OCI-LY1 (cell line): ENCODE data around the gene FBXW8.
A peak's percentile ranks its signal among the peaks of the same experiment; 100 is the strongest.

ENCODE experiments used
- H2AFZ ChIP-seq: fragments of 200-600 bp; sonication (generic), shearing (Covaris generic); 2 replicates; pipeline ENCODE4 v1.6.0; 2014; ENCODE audit warnings: antibody characterized with exemption, mild to moderate bottlenecking, low read length
- H3F3A ChIP-seq: fragments of 200-600 bp; sonication (generic), shearing (Covaris generic); 2 replicates; pipeline ENCODE4 v1.6.0; 2014; ENCODE audit warnings: mild to moderate bottlenecking, antibody characterized with exemption, low read length, moderate library complexity; ENCODE audit not compliant: insufficient read depth
- H3K27ac ChIP-seq: fragments of 200-600 bp; sonication (generic); 2 replicates; pipeline ENCODE4 v1.5.1; 2014; ENCODE audit warnings: low read length, mixed run types, mild to moderate bottlenecking, low read depth; ENCODE audit not compliant: poor library complexity, severe bottlenecking
- H3K27me3 ChIP-seq: fragments of 200-600 bp; sonication (generic); 2 replicates; pipeline ENCODE4 v1.6.0; 2014; ENCODE audit warnings: antibody characterized with exemption, mild to moderate bottlenecking, low read length, moderate library complexity; ENCODE audit not compliant: insufficient read depth
- H3K36me3 ChIP-seq: fragments of 200-600 bp; sonication (generic); 2 replicates; pipeline ENCODE4 v1.6.1; 2014; ENCODE audit warnings: mild to moderate bottlenecking, antibody characterized with exemption, low read length, moderate library complexity, mixed read lengths; ENCODE audit not compliant: insufficient read depth
- H3K4me1 ChIP-seq: fragments of 200-600 bp; sonication (generic); 2 replicates; pipeline ENCODE4 v1.5.1; 2014; ENCODE audit warnings: mild to moderate bottlenecking, low read length, moderate library complexity; ENCODE audit not compliant: insufficient read depth, severe bottlenecking
- H3K4me2 ChIP-seq: fragments of 200-600 bp; sonication (generic), shearing (Covaris generic); 2 replicates; pipeline ENCODE4 v1.6.1; 2014; ENCODE audit warnings: low read length
- H3K4me3 ChIP-seq: fragments of 200-600 bp; sonication (generic); 2 replicates; pipeline ENCODE4 v1.5.1; 2014; ENCODE audit warnings: low read length, low read depth, mild to moderate bottlenecking, mixed read lengths; ENCODE audit not compliant: poor library complexity, severe bottlenecking
- H3K79me2 ChIP-seq: fragments of 200-600 bp; shearing (Covaris generic); 2 replicates; pipeline ENCODE4 v1.6.1; 2016; ENCODE audit warnings: mixed run types, low read length, mixed read lengths; ENCODE audit not compliant: insufficient read depth
- H3K9ac ChIP-seq: fragments of 200-600 bp; sonication (generic), shearing (Covaris generic); 2 replicates; pipeline ENCODE4 v1.6.1; 2014; ENCODE audit warnings: mild to moderate bottlenecking, low read length, mixed read lengths
- H3K9me2 ChIP-seq: fragments of 200-600 bp; sonication (generic), shearing (Covaris generic); 2 replicates; pipeline ENCODE4 v1.6.1; 2014; ENCODE audit warnings: low read depth, mild to moderate bottlenecking, low read length, mixed read lengths
- H3K9me3 ChIP-seq: fragments of 200-600 bp; shearing (Covaris generic); 2 replicates; pipeline ENCODE4 v1.6.1; 2014; ENCODE audit warnings: low read length, mixed read lengths
- H4K20me1 ChIP-seq: fragments of 200-600 bp; sonication (generic), shearing (Covaris generic); 2 replicates; pipeline ENCODE4 v1.6.0; 2016; ENCODE audit warnings: mild to moderate bottlenecking, low read length; ENCODE audit not compliant: insufficient read depth
- EZH2 ChIP-seq: fragments of 200-600 bp; sonication (generic), shearing (Covaris generic); IDR thresholded peaks from 2 replicates; pipeline ENCODE4 v1.8.0; 2017; ENCODE audit warnings: borderline replicate concordance, mixed run types, mild to moderate bottlenecking, antibody characterized with exemption, low read length, moderate library complexity, mixed read lengths
- TF ChIP-seq, protein P1 (sequence below): fragments of 200-600 bp; sonication (generic), shearing (Covaris generic); IDR thresholded peaks from 2 replicates; pipeline ENCODE4 v1.5.1; 2017; ENCODE audit warnings: mild to moderate bottlenecking, antibody characterized with exemption, low read length, moderate library complexity, mixed read lengths

Gene FBXW8

GRCh38 chr12:116962197-116962596 is 51.4 kb downstream of the FBXW8 start:
- Histone ChIP-seq H3K27ac (peak overlapping the region; percentile 23), H3K79me2 (no peaks in the 10 kb centered on the region), H3K9me3 (no peaks in the 10 kb centered on the region), H3F3A (no peaks in the 10 kb centered on the region), H3K27me3 (no peaks in the 10 kb centered on the region), H3K36me3 (peaks cover 15% of the 10 kb centered on the region; the same call in 1 of the 2 replicates), H3K4me3 (no peak overlapping the region), H3K9me2 (no peaks in the 10 kb centered on the region), H2AFZ (no peak overlapping the region), H4K20me1 (no peaks in the 10 kb centered on the region), H3K4me2 (peak overlapping the region; percentile 27; the same call in 1 of the 2 replicates), H3K9ac (peak overlapping the region; percentile 25; the same call in 1 of the 2 replicates), H3K4me1 (peaks cover 22% of the 10 kb centered on the region)
- TF ChIP-seq EZH2: no peak
- TF ChIP-seq, protein P1, sequence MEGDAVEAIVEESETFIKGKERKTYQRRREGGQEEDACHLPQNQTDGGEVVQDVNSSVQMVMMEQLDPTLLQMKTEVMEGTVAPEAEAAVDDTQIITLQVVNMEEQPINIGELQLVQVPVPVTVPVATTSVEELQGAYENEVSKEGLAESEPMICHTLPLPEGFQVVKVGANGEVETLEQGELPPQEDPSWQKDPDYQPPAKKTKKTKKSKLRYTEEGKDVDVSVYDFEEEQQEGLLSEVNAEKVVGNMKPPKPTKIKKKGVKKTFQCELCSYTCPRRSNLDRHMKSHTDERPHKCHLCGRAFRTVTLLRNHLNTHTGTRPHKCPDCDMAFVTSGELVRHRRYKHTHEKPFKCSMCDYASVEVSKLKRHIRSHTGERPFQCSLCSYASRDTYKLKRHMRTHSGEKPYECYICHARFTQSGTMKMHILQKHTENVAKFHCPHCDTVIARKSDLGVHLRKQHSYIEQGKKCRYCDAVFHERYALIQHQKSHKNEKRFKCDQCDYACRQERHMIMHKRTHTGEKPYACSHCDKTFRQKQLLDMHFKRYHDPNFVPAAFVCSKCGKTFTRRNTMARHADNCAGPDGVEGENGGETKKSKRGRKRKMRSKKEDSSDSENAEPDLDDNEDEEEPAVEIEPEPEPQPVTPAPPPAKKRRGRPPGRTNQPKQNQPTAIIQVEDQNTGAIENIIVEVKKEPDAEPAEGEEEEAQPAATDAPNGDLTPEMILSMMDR: no peak

- H3K4me1 ChIP-seq: peaks cover 22% of the 10 kb centered on the region
- no peaks in the 10 kb centered on the region for H3K27me3 ChIP-seq
- H3K9me2 ChIP-seq: no peaks in the 10 kb centered on the region
- no peaks in the 10 kb centered on the region for H3F3A ChIP-seq
- H3K4me2 ChIP-seq: no peak overlapping the region
- no peak overlapping the region for H2AFZ ChIP-seq
- TF ChIP-seq, protein P1: no peak
- H3K9ac ChIP-seq: no peak overlapping the region; the same call in 1 of the 2 replicates
- peaks cover 15% of the 10 kb centered on the region; the same call in 1 of the 2 replicates for H3K36me3 ChIP-seq
- H3K27ac ChIP-seq: peak overlapping the region; percentile 23
- H4K20me1 ChIP-seq: no peaks in the 10 kb centered on the region
- H3K9me3 ChIP-seq: no peaks in the 10 kb centered on the region
- no peaks in the 10 kb centered on the region for H3K79me2 ChIP-seq
- no peak overlapping the region for H3K4me3 ChIP-seq
Measured at GRCh38 chr12:116962783-116963356, 52.1 kb downstream of the FBXW8 start.

DNA sequence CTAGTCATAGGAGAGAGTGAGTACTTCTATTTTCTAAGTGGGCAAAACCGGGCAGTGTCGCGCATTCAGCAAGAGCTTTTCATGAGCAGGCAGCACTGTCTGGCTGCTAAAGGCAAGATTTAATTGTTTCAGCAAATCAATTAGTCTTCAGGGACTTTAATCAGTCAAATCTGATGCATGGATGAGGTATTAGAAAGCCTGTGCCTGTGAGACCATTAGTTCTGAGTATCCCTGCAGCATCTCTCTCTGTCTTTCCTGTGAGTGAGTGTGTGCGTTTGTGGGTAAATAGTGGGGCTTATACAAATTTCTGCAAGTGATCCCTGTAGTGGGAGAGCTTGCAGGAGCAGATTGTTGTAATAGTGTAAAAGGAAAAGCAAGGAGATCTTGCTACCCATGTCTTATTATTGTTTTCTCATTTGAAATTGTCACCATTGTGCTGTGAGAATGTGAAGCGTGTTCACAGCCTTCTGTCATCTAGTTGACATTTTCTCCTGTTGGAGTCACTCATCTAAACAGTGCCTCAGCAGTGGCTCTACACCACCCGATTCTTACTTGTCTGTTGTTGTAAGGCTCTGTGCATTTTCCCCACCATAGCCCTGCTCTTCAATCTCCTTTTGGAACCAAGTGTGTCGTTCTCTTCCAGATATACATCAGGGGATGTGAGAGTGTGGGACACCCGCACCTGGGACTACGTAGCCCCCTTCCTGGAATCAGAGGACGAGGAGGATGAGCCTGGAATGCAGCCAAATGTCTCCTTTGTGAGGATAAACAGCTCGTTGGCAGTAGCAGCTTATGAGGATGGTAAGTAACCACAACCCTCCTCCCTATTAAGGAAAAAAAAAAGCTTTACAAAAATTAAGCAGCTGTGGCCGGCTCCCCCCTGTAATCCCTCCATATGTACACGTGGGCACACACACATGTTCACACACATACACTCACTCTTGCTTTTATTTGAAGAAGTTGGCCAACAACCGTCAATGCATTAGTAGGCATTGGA is 53.6 kb downstream of the FBXW8 start:
- H3K27ac ChIP-seq: no peak overlapping the region

More for the DNA sequence above, 53.6 kb downstream of the FBXW8 start:
- Histone ChIP-seq H3K4me3 (no peak overlapping the region), H3K79me2 (no peaks in the 10 kb centered on the region), H3K9me3 (no peaks in the 10 kb centered on the region), H3K27me3 (no peaks in the 10 kb centered on the region), H3K4me2 (no peak overlapping the region), H3K9me2 (no peaks in the 10 kb centered on the region), H3K36me3 (peaks cover 19% of the 10 kb centered on the region; the same call in 1 of the 2 replicates), H4K20me1 (no peaks in the 10 kb centered on the region), H3F3A (no peaks in the 10 kb centered on the region), H2AFZ (no peak overlapping the region), H3K9ac (no peak overlapping the region), H3K4me1 (peaks cover 33% of the 10 kb centered on the region)
- TF ChIP-seq EZH2: no peak
